HEK293 (cell line): ENCODE measurements around the gene FIBCD1.

Experiments used
- CTCF ChIP-seq: fragments of 450-650 bp; formaldehyde crosslinking; IDR thresholded peaks from 2 replicates; pipeline ENCODE4 v1.5.1; 2016; ENCODE audit warnings: missing biosample characterization, missing genetic modification characterization
- KLF1 ChIP-seq: fragments of 450-650 bp; formaldehyde crosslinking; IDR thresholded peaks from 2 replicates; pipeline ENCODE4 v1.5.1; 2016; ENCODE audit warnings: missing biosample characterization, missing genetic modification characterization
- YY2 ChIP-seq: fragments of 450-650 bp; formaldehyde crosslinking; IDR thresholded peaks from 2 replicates; pipeline ENCODE4 v1.5.1; 2016; ENCODE audit warnings: missing biosample characterization, missing genetic modification characterization
- ZNF157 ChIP-seq: fragments of 450-650 bp; formaldehyde crosslinking; IDR thresholded peaks from 2 replicates; pipeline ENCODE4 v1.5.1; 2016; ENCODE audit warnings: missing biosample characterization, missing genetic modification characterization
- ZNF2 ChIP-seq: fragments of 450-650 bp; formaldehyde crosslinking; IDR thresholded peaks from 2 replicates; pipeline ENCODE4 v1.5.1; 2016; ENCODE audit warnings: missing biosample characterization, missing genetic modification characterization
- TF ChIP-seq, protein P1 (sequence below): fragments of 450-650 bp; formaldehyde crosslinking; conservative IDR thresholded peaks from 2 replicates; pipeline ENCODE4 v1.5.1; 2016; ENCODE audit warnings: low read depth, missing biosample characterization, missing genetic modification characterization
- TF ChIP-seq, protein P2 (sequence below): fragments of 450-650 bp; formaldehyde crosslinking; IDR thresholded peaks from 2 replicates; pipeline ENCODE4 v1.5.1; 2016; ENCODE audit warnings: missing biosample characterization, missing genetic modification characterization

DNA sequence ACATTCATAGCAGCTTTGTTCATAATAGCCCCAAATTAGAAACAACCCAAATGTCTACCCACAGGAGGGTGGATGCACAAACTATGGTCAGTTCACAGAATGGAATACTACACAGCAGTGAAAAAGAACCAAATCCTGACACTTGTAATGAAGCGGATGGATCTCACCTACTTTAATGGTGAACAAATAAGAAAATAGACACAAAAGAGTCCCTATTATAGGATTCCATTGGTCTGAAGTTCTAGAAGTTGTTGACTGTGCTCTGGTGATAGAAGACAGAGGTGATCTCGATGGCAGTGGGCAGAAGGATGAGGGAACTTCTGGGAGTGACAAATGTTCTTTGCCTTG, 49.3 kb upstream of the FIBCD1 start:
- TF ChIP-seq KLF1 (tag by site-specific recombination) (no peak), CTCF (tag by site-specific recombination) (no peak), ZNF157 (no peak), ZNF2 (tag by site-specific recombination) (no peak), YY2 (tag by site-specific recombination) (no peak)
- TF ChIP-seq, protein P1, sequence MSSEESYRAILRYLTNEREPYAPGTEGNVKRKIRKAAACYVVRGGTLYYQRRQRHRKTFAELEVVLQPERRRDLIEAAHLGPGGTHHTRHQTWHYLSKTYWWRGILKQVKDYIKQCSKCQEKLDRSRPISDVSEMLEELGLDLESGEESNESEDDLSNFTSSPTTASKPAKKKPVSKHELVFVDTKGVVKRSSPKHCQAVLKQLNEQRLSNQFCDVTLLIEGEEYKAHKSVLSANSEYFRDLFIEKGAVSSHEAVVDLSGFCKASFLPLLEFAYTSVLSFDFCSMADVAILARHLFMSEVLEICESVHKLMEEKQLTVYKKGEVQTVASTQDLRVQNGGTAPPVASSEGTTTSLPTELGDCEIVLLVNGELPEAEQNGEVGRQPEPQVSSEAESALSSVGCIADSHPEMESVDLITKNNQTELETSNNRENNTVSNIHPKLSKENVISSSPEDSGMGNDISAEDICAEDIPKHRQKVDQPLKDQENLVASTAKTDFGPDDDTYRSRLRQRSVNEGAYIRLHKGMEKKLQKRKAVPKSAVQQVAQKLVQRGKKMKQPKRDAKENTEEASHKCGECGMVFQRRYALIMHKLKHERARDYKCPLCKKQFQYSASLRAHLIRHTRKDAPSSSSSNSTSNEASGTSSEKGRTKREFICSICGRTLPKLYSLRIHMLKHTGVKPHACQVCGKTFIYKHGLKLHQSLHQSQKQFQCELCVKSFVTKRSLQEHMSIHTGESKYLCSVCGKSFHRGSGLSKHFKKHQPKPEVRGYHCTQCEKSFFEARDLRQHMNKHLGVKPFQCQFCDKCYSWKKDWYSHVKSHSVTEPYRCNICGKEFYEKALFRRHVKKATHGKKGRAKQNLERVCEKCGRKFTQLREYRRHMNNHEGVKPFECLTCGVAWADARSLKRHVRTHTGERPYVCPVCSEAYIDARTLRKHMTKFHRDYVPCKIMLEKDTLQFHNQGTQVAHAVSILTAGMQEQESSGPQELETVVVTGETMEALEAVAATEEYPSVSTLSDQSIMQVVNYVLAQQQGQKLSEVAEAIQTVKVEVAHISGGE, result no peak
- TF ChIP-seq, protein P2, sequence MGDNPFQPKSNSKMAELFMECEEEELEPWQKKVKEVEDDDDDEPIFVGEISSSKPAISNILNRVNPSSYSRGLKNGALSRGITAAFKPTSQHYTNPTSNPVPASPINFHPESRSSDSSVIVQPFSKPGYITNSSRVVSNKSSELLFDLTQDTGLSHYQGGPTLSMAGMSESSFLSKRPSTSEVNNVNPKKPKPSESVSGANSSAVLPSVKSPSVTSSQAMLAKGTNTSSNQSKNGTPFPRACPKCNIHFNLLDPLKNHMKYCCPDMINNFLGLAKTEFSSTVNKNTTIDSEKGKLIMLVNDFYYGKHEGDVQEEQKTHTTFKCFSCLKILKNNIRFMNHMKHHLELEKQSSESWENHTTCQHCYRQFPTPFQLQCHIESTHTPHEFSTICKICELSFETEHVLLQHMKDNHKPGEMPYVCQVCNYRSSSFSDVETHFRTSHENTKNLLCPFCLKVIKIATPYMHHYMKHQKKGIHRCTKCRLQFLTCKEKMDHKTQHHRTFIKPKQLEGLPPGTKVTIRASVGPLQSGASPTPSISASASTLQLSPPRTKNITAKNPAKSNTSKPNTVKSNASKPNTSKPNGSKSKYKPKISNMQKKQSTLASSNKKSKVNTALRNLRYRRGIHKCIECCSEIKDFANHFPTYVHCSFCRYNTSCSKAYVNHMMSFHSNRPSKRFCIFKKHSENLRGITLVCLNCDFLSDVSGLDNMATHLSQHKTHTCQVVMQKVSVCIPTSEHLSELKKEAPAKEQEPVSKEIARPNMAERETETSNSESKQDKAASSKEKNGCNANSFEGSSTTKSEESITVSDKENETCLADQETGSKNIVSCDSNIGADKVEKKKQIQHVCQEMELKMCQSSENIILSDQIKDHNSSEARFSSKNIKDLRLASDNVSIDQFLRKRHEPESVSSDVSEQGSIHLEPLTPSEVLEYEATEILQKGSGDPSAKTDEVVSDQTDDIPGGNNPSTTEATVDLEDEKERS, result peak; percentile 75; the same call in 1 of the 2 replicates
